Stimulated activated CD4-positive, alpha-beta T cell treated with anti-CD3 and anti-CD28 coated beads, Interleukin-2, amount 100 ng/mL, for 48 hours (primary cell): ENCODE results near the gene POU2F2.
A peak's percentile ranks its signal among the peaks of the same experiment; 100 is the strongest.

ENCODE experiments used
- DNase-seq, 2 donors: peaks; one replicate each; pipeline ENCODE4 v3.0.0-alpha.2; 2020

The POU2F2 gene

GRCh38 chr19:42154471-42155323 lies 22.5 kb upstream of the POU2F2 start:
- no peak for DNase-seq

- DNase-seq: no peak
Observed at GRCh38 chr19:42153672-42154433, 21.6 kb upstream of the POU2F2 start.

- no peak for DNase-seq
Observed at GRCh38 chr19:42152910-42153671, 20.8 kb upstream of the POU2F2 start.

GRCh38 chr19:42151782-42152684 lies 19.8 kb upstream of the POU2F2 start:
- no peak for DNase-seq

- no peak for DNase-seq
Observed at GRCh38 chr19:42150911-42151361, 18.7 kb upstream of the POU2F2 start.

- no peak for DNase-seq
Observed at GRCh38 chr19:42150364-42150763, 18.1 kb upstream of the POU2F2 start.

GRCh38 chr19:42149447-42150202 lies 17.4 kb upstream of the POU2F2 start:
- no peak for DNase-seq

GRCh38 chr19:42148266-42148665 lies 16.0 kb upstream of the POU2F2 start:
- DNase-seq: no peak

- DNase-seq: no peak
Observed at GRCh38 chr19:42143341-42144234, 11.3 kb upstream of the POU2F2 start.

GRCh38 chr19:42140125-42140754 lies 8.0 kb upstream of the POU2F2 start:
- no peak for DNase-seq

- DNase-seq: no peak
Observed at GRCh38 chr19:42134535-42135070, 2.4 kb upstream of the POU2F2 start.

- DNase-seq: peak; percentile 85 to 89
Observed at GRCh38 chr19:42132851-42133528, 744 bp upstream of the POU2F2 start.

- DNase-seq: no peak
Observed at GRCh38 chr19:42131149-42132029, 857 bp downstream of the POU2F2 start.

- no peak for DNase-seq
Observed at GRCh38 chr19:42130254-42130573, 2.0 kb downstream of the POU2F2 start.

- no peak for DNase-seq
Observed at GRCh38 chr19:42129399-42130253, 2.6 kb downstream of the POU2F2 start.

GRCh38 chr19:42126574-42126973 lies 5.7 kb downstream of the POU2F2 start:
- DNase-seq: no peak

GRCh38 chr19:42125536-42125935 lies 6.7 kb downstream of the POU2F2 start:
- no peak for DNase-seq
